GM12892 (cell line): ENCODE data around the gene SYNDIG1.

Experiments
- POLR2A ChIP-seq: IDR thresholded peaks from 2 replicates; pipeline ENCODE4 v1.6.1; 2011; ENCODE audit warnings: low read depth, low read length, control low read depth
- POLR2AphosphoS5 ChIP-seq: IDR thresholded peaks from 2 replicates; pipeline ENCODE4 v1.6.1; 2011; ENCODE audit warnings: low read depth, low read length, control low read depth
- TAF1 ChIP-seq: IDR thresholded peaks from 2 replicates; pipeline ENCODE4 v1.6.1; 2011; ENCODE audit warnings: low read depth, mild to moderate bottlenecking, control low read depth, low read length, borderline replicate concordance

DNA sequence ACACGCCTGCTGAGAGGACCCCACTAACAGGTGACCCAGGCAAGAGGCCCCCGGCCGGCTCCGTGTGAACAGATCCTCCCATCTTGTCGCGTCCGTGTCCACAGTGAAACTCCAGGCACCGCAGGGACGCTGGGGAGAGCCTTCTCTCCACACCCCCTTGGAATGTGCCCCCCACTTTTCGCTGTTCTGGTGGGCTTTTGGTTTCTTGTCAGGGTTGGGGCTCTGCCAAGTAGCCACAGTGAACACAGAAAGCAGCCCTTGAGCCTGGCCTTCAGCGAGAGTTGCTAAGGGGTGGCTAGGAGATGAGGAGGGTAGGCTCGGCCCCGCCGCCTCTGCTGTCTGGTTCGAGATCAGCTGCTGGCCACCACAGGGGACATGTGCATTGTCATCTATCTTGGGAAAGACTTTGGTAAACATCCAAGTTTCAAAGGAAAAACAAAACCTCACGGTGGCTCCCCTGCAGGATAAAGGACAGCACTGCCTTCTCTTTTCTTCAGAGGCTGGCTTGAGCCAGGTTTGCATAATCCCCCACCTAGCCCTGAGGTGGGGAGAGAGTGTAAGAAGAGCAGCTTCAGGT lies 22.7 kb downstream of the SYNDIG1 start:
- TF ChIP-seq POLR2A, result no peak
- no peak for TF ChIP-seq POLR2AphosphoS5
- TF ChIP-seq TAF1, result no peak
